ENCODE data around the gene JADE3.
"Not testable (repeated sequence)": the region's sequence is repeated elsewhere in the genome, so short reads cannot be mapped to it uniquely, and the experiment has no call there.

JADE3 gene

GRCh38 chrX:46938589-46938988 is 26.4 kb downstream of the JADE3 start:
- no peak for DNase-seq

DNA sequence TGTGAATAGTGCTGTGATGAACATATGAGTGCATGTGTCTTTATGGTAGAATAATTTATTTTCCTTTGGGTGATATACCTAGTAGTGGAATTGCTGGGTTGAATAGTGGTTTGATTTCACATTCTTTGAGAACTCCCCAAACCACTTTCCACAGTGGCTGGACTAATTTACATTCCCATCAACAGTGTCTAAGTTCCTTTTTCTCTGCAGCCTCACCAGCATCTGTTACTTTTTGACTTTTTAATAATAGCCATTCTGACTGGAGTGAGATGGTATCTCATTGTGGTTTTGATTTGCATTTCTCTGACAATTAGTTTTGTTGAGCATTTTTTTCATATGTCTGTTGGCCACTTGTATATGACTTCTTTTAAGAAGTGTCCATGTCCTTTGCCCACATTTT is 29.1 kb downstream of the JADE3 start:
- DNase-seq = no peak

GRCh38 chrX:46953137-46953527 is 40.9 kb downstream of the JADE3 start:
- DNase-seq = no peak

GRCh38 chrX:46953597-46953996 is 41.4 kb downstream of the JADE3 start:
- no peak for DNase-seq

DNA sequence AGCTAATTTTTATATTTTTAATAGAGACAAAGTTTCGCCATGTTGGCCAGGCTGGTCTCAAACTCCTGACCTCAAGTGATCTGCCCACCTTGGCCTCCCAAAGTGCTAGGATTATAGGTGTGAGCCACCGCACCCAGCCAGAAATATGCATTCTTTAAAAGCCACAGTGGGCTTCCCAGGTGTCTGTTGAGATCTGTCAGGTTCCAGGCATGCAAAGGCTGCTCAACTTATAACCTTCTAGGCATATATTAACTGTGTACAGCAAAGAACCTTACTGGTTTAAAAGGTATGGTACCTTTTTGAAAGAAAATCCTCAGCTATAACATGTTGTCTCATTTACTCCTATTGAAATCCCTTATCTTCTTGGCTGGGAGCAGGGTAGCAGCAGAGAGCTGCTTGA is 42.5 kb downstream of the JADE3 start:
- no peak for DNase-seq

DNA sequence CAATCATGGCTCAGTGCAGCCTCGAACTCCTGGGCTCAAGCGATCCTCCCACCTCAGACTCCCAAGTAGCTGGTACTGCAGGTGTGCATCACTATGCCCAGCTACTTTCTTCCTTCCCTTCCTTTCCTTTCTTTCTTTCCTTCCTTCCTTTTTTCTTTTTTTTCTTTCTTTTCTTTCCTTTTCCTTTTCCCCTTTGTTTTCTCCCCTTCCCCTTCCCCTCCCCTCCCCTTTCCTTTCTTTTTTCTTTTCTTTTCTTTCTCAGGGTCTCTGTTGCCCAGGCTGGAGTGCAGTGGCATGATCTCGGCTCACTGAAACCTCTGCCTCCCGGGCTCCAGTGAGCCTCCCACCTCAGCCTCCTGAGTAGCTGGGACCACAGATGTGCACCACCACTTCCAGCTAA is 44.4 kb downstream of the JADE3 start:
- not testable (repeated sequence) for DNase-seq

DNA sequence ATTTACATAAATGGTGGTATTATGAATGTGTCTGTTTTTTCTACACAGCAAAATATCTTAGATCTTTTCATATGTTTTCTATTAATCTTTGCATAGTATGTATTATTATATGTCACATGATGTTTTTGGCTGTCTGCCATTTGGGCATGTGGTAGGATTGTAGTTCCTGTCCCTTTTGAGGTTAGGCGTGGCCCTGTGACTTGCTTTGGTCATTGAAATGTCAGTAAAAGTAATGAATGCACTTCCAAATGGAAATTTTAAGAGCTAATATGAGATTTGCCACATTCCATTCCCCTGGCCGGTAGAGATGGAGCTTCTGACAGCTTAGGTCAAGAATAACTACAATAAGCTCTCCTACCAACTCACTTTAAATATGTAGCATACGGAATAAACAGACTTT is 45.1 kb downstream of the JADE3 start:
- DNase-seq = no peak

DNA sequence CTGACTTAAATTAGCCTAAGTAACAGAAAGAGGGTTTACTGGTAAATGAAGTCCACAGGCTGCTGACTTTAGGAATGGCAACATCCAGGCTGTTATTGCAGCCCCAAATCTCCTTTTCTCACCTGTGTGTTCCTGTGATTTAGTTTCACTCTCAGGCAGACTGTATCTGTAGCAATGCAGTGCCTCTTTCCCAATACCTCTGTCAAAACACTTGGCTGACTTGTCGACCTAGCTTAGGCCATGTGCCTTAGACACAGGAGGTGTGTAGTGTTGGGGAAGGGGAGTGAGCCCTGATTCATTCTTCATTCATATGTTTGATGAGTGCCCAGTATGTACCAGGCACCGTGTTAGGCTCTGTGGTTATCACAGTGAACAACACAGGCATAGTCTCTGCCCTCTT is 46.9 kb downstream of the JADE3 start:
- DNase-seq = no peak

DNA sequence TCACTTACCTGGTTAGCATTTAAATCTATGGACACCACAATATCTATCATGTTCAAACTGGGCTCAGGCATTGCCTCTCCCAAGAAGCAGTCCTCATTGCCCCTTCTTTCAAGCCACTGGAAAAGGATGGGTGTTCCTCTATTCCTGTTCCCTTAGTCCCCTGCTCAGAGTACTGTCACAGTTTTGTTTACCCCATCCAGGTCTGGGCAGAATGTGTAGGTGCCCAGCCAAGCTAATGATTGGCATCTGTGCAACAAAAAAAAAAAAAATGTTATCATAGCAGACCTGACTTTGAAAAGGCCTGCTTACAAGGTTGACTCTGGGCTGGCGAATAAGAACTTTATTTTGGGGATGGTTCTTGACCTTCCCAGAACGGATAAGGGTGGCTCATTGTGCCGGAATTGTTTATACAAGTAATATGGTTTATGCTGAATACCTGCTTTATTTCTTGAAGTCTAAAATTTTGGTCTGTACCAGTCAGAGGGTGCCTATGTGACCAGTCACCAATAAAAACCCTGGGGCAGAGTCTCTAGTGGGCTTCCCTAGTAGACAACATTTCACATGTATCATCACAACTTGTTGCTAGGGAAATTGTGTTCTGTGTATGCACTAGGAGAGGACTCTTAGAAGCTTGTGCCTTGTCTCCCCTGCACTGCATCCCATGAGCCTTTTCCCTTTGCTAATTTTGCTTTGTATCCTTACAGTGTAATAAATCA is 47.9 kb downstream of the JADE3 start:
- DNase-seq = no peak

DNA sequence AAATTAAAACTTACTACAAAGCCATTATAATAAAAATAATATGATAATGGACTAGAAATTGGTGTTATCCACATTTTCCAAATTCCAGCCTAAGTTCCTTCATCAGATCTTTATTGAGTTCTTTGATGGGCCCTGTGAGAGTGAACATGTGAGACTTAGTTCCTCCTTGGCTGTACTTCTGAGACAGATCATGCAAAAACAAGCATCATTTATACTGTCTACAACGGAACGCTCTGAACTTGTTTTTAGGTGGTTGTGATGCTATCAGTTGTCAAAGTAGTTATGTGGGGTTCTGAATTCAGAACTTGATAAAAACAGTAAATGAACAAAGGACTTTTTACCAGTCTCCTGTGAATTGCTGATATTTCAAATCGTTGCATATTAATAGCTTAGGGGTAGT is 48.9 kb downstream of the JADE3 start:
- no peak for DNase-seq

DNA sequence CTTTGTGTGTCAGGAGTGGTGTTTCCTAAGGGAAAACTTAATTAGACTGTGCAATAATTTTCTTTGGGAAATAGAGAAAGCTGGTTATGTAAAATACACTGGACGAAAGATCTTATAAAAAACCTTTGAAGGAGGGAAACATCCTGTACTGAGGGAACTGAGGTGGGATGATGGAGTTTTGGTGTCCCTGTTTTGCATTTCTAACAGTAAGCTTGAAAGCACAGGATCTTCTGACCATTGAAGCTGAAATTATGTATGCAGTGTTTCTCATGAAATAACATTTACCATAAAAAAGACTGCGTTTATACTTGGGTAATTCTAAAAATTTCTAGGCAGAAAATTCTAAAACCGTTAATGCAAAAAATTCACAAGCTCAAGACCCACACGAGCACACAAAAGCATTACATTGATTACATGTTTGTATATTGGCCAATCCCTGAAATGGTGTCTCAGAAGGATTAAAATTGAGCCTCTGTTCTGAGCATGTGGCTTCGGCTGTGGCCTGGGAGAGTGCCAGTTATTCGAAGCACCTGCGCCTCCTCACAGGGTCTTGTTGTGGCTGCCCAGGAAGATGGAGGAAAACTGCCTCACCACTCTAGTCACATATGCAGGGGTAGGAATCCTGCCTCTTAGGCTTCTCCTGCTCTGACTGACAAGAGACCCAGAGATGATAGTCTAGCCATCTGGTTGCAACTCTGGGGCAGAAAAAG is 49.5 kb downstream of the JADE3 start:
- DNase-seq = no peak

DNA sequence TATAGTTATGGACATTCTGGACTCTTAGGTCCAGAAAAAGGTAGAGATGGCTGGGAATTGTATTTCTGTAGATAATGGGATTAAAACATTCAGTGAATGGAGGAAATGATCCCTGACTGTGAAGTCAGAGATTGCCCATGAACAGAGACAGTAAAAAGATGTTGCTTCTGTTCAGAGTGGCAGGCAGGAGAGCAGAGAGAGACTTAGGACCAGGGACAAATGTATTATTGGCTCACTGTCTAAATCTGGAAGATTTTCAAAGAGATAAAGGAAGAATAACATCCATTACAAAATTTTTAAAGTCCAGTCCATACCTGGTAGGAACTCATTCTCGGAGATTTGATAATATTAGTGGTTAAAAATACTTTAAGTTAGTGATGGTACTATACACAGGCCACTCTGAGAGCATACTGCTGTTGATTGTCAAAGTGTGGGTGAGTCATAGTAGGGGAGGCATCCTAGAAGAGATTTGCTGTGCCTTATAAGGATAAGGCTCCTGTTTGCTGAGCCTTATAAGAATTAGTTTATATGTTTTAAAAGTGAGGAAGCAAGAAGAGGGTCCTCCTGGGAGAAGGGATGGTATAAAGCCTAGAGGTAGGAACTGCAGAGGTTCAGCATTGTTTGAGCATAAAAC is 53.0 kb downstream of the JADE3 start:
- DNase-seq = no peak

- DNase-seq = no peak
Observed at GRCh38 chrX:46967547-46967946, 55.3 kb downstream of the JADE3 start.

GRCh38 chrX:46977046-46977445 is 64.8 kb downstream of the JADE3 start:
- DNase-seq = not testable (repeated sequence)

- DNase-seq = peak; percentile 66 to 74
Observed at GRCh38 chrX:46978341-46979291, 66.4 kb downstream of the JADE3 start.

DNA sequence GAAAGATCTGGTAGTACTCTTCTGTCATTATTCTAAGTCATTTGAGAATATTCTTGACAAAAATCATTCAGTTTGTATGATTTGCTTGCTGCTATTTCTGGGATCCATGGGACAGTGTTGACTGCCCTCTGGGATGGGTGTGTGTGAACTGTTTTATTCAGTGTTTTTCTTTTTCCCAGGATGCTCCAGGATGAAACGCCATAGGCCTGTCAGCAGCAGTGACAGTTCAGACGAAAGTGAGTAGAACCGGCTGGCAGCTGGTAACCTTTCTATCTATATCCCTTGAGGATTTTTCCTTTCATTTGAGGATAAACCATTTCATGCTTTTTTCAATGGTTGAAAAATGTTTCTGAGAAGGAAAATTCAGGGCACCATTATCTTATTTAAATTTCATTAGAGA is 72.5 kb downstream of the JADE3 start:
- no peak for DNase-seq

- no peak for DNase-seq
Observed at GRCh38 chrX:46989548-46989947, 77.3 kb downstream of the JADE3 start.

GRCh38 chrX:46991664-46992063 is 79.4 kb downstream of the JADE3 start:
- DNase-seq = no peak

GRCh38 chrX:46992070-46992469 is 79.8 kb downstream of the JADE3 start:
- DNase-seq = no peak

DNA sequence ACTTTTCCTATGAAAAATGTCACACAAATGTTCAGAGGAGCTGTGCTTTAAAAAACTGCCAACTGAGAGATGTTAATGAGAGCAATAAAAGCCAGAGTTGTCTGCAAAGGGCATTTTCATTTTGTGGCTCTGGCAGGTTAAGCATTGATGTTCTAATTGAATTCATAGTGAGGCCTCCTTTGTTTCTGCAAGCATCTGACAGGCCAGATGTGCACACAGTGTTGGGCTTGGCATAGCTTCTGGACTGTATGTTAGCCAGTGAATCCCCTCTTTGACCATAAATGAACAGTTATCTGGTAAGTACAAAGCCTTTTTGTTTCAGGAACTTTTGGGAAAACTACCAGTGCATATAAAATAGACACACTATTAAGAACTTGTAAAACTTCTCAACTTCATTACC is 81.9 kb downstream of the JADE3 start:
- no peak for DNase-seq

DNA sequence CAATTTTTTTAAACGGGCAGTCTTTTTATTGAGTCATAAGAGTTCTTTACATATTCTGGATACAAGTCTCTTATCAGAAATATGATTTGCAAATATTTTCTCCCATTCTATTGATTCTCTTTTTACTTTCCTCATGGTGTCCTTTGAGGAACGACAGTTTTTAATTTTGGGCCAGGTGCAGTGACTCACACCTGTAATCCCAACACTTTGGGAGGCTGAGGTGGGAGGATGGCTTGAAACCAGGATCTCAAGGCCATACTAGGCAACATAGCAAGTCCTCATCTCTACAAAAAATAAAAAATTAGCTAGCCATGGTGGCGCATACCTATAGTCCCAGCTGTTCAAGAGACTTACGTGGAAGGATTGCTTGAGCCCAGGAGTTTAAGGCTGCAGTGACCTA is 99.9 kb downstream of the JADE3 start:
- no peak for DNase-seq

DNA sequence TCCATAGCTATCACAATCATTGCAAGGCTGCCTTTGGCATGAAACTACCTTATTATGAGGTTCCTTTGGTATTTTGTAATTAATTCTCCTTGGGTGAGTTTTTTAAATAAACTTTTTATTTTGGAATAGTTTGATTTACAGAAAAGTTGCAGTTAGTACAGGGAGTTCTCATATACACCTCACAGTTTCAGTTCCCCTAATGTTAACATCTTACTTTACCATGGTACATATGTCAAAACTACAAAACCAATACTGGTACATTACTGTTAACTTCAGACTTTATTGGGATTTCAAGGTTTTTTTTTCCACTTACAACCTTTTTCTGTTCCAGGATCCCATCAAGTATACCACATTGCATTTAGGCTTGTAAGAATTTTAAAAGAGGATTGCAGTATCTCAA is 114.0 kb downstream of the JADE3 start:
- DNase-seq = no peak

- peak in 1 of 2 donors; percentile 43 for DNase-seq
Observed at GRCh38 chrX:47030339-47030738, 118.1 kb downstream of the JADE3 start.

All from CD4-positive, alpha-beta T cell treated with Interleukin-4 for 1 hour (primary cell).